Activated naive CD8-positive, alpha-beta T cell (primary cell): ENCODE results near the gene HS6ST3.
"Not testable (repeated sequence)": the region's sequence is repeated elsewhere in the genome, so short reads cannot be mapped to it uniquely, and the experiment has no call there.

Source experiments
- H3K27ac Mint-ChIP-seq: one replicate; pipeline ENCODE4 v1.8.0; 2021; ENCODE audit warnings: mixed read lengths
- H3K27me3 Mint-ChIP-seq: one replicate; pipeline ENCODE4 v1.8.0; 2021; ENCODE audit warnings: mixed read lengths
- H3K36me3 Mint-ChIP-seq: one replicate; pipeline ENCODE4 v1.8.0; 2021; ENCODE audit warnings: mixed read lengths
- H3K4me1 Mint-ChIP-seq: one replicate; pipeline ENCODE4 v1.8.0; 2021; ENCODE audit warnings: low read depth, mixed read lengths
- H3K4me3 Mint-ChIP-seq: one replicate; pipeline ENCODE4 v1.8.0; 2021; ENCODE audit warnings: mild to moderate bottlenecking, mixed read lengths
- H3K9me3 Mint-ChIP-seq: one replicate; pipeline ENCODE4 v1.8.0; 2021; ENCODE audit warnings: low read depth, mixed read lengths

HS6ST3 gene

GRCh38 chr13:96524398-96525020, 434.6 kb downstream of the HS6ST3 start:
- not testable (repeated sequence) for H3K27me3 Mint-ChIP-seq, H3K36me3 Mint-ChIP-seq, H3K27ac Mint-ChIP-seq, H3K4me3 Mint-ChIP-seq, H3K9me3 Mint-ChIP-seq, H3K4me1 Mint-ChIP-seq

- Mint-ChIP-seq H3K27me3 (no peaks in the 10 kb centered on the region), H3K9me3 (peaks cover 6% of the 10 kb centered on the region), H3K36me3 (no peaks in the 10 kb centered on the region), H3K4me1 (no peaks in the 10 kb centered on the region), H3K27ac (no peak overlapping the region), H3K4me3 (no peak overlapping the region)
Measured at GRCh38 chr13:96525715-96526114, 435.8 kb downstream of the HS6ST3 start.

GRCh38 chr13:96527497-96527896, 437.6 kb downstream of the HS6ST3 start:
- Mint-ChIP-seq H3K36me3 (no peaks in the 10 kb centered on the region), H3K27ac (no peak overlapping the region), H3K27me3 (no peaks in the 10 kb centered on the region), H3K4me3 (no peak overlapping the region), H3K4me1 (no peaks in the 10 kb centered on the region), H3K9me3 (peaks cover 6% of the 10 kb centered on the region)

- no peaks in the 10 kb centered on the region for H3K36me3 Mint-ChIP-seq
- no peak overlapping the region for H3K27ac Mint-ChIP-seq
- H3K4me3 Mint-ChIP-seq, result no peak overlapping the region
- H3K4me1 Mint-ChIP-seq, result no peaks in the 10 kb centered on the region
- peaks cover 6% of the 10 kb centered on the region for H3K9me3 Mint-ChIP-seq
- no peaks in the 10 kb centered on the region for H3K27me3 Mint-ChIP-seq
Measured at GRCh38 chr13:96532804-96533203, 442.9 kb downstream of the HS6ST3 start.

- H3K4me3 Mint-ChIP-seq, result no peak overlapping the region
- H3K4me1 Mint-ChIP-seq, result no peaks in the 10 kb centered on the region
- no peaks in the 10 kb centered on the region for H3K36me3 Mint-ChIP-seq
- peaks cover 6% of the 10 kb centered on the region for H3K9me3 Mint-ChIP-seq
- H3K27ac Mint-ChIP-seq, result no peak overlapping the region
- H3K27me3 Mint-ChIP-seq, result no peaks in the 10 kb centered on the region
Measured at GRCh38 chr13:96533408-96533807, 443.5 kb downstream of the HS6ST3 start.

- Mint-ChIP-seq H3K27me3 (no peaks in the 10 kb centered on the region), H3K9me3 (peaks cover 3% of the 10 kb centered on the region), H3K4me1 (no peaks in the 10 kb centered on the region), H3K4me3 (no peak overlapping the region), H3K36me3 (no peaks in the 10 kb centered on the region), H3K27ac (no peak overlapping the region)
Measured at GRCh38 chr13:96539791-96540190, 449.9 kb downstream of the HS6ST3 start.

GRCh38 chr13:96540670-96541069, 450.8 kb downstream of the HS6ST3 start:
- no peaks in the 10 kb centered on the region for H3K36me3 Mint-ChIP-seq
- no peaks in the 10 kb centered on the region for H3K27me3 Mint-ChIP-seq
- H3K4me3 Mint-ChIP-seq, result no peak overlapping the region
- no peak overlapping the region for H3K27ac Mint-ChIP-seq
- peaks cover 7% of the 10 kb centered on the region for H3K9me3 Mint-ChIP-seq
- H3K4me1 Mint-ChIP-seq, result no peaks in the 10 kb centered on the region

- H3K27ac Mint-ChIP-seq, result no peak overlapping the region
- no peaks in the 10 kb centered on the region for H3K36me3 Mint-ChIP-seq
- no peaks in the 10 kb centered on the region for H3K27me3 Mint-ChIP-seq
- H3K4me3 Mint-ChIP-seq, result no peak overlapping the region
- H3K4me1 Mint-ChIP-seq, result no peaks in the 10 kb centered on the region
- peaks cover 7% of the 10 kb centered on the region for H3K9me3 Mint-ChIP-seq
Measured at GRCh38 chr13:96542986-96543385, 453.1 kb downstream of the HS6ST3 start.

GRCh38 chr13:96544957-96545356, 455.1 kb downstream of the HS6ST3 start:
- Mint-ChIP-seq H3K27me3 (no peaks in the 10 kb centered on the region), H3K36me3 (no peaks in the 10 kb centered on the region), H3K9me3 (peaks cover 12% of the 10 kb centered on the region), H3K4me3 (no peak overlapping the region), H3K27ac (no peak overlapping the region), H3K4me1 (no peaks in the 10 kb centered on the region)

- H3K4me3 Mint-ChIP-seq, result no peak overlapping the region
- no peaks in the 10 kb centered on the region for H3K4me1 Mint-ChIP-seq
- H3K27me3 Mint-ChIP-seq, result no peaks in the 10 kb centered on the region
Measured at GRCh38 chr13:96546463-96546862, 456.6 kb downstream of the HS6ST3 start.

GRCh38 chr13:96551546-96551945, 461.6 kb downstream of the HS6ST3 start:
- Mint-ChIP-seq H3K4me1 (no peaks in the 10 kb centered on the region), H3K36me3 (no peaks in the 10 kb centered on the region), H3K4me3 (no peak overlapping the region), H3K9me3 (peaks cover 5% of the 10 kb centered on the region), H3K27me3 (no peaks in the 10 kb centered on the region), H3K27ac (no peak overlapping the region)

More at GRCh38 chr13:96546463-96546862, 456.6 kb downstream of the HS6ST3 start:
- peaks cover 12% of the 10 kb centered on the region for H3K9me3 Mint-ChIP-seq
- H3K36me3 Mint-ChIP-seq, result no peaks in the 10 kb centered on the region
- no peak overlapping the region for H3K27ac Mint-ChIP-seq

- Mint-ChIP-seq H3K9me3 (peaks cover 5% of the 10 kb centered on the region), H3K4me3 (no peak overlapping the region), H3K4me1 (no peaks in the 10 kb centered on the region), H3K27ac (no peak overlapping the region), H3K27me3 (no peaks in the 10 kb centered on the region), H3K36me3 (no peaks in the 10 kb centered on the region)
Measured at GRCh38 chr13:96552559-96552958, 462.7 kb downstream of the HS6ST3 start.

GRCh38 chr13:96553796-96554195, 463.9 kb downstream of the HS6ST3 start:
- Mint-ChIP-seq H3K4me3 (no peak overlapping the region), H3K27ac (no peak overlapping the region), H3K4me1 (no peaks in the 10 kb centered on the region), H3K9me3 (no peaks in the 10 kb centered on the region), H3K27me3 (no peaks in the 10 kb centered on the region), H3K36me3 (no peaks in the 10 kb centered on the region)

- Mint-ChIP-seq H3K4me1 (no peaks in the 10 kb centered on the region), H3K4me3 (no peak overlapping the region), H3K27me3 (no peaks in the 10 kb centered on the region), H3K27ac (no peak overlapping the region), H3K36me3 (no peaks in the 10 kb centered on the region), H3K9me3 (peaks cover 4% of the 10 kb centered on the region)
Measured at GRCh38 chr13:96573563-96573962, 483.7 kb downstream of the HS6ST3 start.

- H3K4me1 Mint-ChIP-seq, result no peaks in the 10 kb centered on the region
- H3K27ac Mint-ChIP-seq, result no peak overlapping the region
- H3K27me3 Mint-ChIP-seq, result no peaks in the 10 kb centered on the region
- no peaks in the 10 kb centered on the region for H3K36me3 Mint-ChIP-seq
- peaks cover 4% of the 10 kb centered on the region for H3K9me3 Mint-ChIP-seq
- no peak overlapping the region for H3K4me3 Mint-ChIP-seq
Measured at GRCh38 chr13:96575423-96576320, 485.8 kb downstream of the HS6ST3 start.
